ENCODE measurements around the gene GNAQ.
A peak's percentile ranks its signal among the peaks of the same experiment; 100 is the strongest.

GNAQ gene

GRCh38 chr9:78030553-78031443 lies 813 bp downstream of the GNAQ start:
- peak; percentile 76 for DNase-seq (ENCODE audit: low read depth)
- H3K36me3 ChIP-seq (ENCODE audit: control insufficient read depth, insufficient read depth, low read length, severe bottlenecking) = no peaks in the 10 kb centered on the region
- H3K4me1 ChIP-seq (ENCODE audit: control insufficient read depth, insufficient read depth, low read length) = peaks cover 44% of the 10 kb centered on the region
- no peaks in the 10 kb centered on the region for H3K27me3 ChIP-seq (replicated peaks; ENCODE audit: control insufficient read depth, insufficient read depth, low read length)
- H3K9me3 ChIP-seq (ENCODE audit: control insufficient read depth, low read length) = no peaks in the 10 kb centered on the region
- H3K4me3 ChIP-seq (ENCODE audit: low read length) = peak overlapping the region; percentile 92
- H3K9ac ChIP-seq (ENCODE audit: low read length) = peak overlapping the region; percentile 90

- Histone ChIP-seq H3K4me1 (ENCODE audit: control insufficient read depth, insufficient read depth, low read length) (peaks cover 47% of the 10 kb centered on the region), H3K27me3 (replicated peaks; ENCODE audit: control insufficient read depth, insufficient read depth, low read length) (no peaks in the 10 kb centered on the region), H3K9ac (ENCODE audit: low read length) (peak overlapping the region; percentile 90), H3K9me3 (ENCODE audit: control insufficient read depth, low read length) (no peaks in the 10 kb centered on the region), H3K4me3 (ENCODE audit: low read length) (peak overlapping the region; percentile 92), H3K36me3 (ENCODE audit: control insufficient read depth, insufficient read depth, low read length, severe bottlenecking) (no peaks in the 10 kb centered on the region)
- DNase-seq (ENCODE audit: low read depth) = peak; percentile 51
Measured at GRCh38 chr9:78030296-78030552, 1.4 kb downstream of the GNAQ start.

DNA sequence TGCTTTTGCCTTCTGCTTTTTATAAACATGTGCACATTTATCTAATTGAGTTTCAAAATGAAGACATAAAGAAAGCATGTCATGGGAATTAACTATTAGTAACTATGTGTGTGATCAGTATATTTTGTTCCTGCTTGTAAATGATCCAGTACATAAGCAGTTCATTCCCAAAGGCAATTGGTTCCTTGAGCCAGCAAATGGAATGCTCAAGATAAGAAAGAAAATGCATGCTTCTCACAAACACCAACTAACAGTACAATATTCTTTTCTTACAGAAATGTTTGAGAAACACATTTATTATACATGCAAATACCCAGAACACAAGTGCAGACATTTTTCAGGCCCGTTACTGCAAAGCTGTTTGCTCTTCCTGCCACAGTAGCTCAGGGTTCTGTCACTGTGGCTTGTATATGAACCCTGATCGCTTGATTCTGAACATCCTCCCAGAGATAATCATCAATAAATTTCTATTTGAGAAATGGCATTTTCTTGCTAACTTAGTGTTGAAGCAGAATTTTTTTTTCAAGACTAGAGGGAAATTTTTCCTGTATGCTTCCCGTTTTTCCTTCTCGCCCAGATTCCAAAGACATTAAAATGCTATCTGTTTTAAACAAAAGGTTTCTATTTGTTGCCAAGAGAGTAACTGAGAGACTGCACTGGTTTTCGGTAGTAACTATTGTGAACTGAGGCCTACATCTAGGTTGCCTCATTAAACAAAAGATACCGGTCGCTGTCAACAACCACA lies 1.9 kb downstream of the GNAQ start:
- Histone ChIP-seq H3K27me3 (replicated peaks; ENCODE audit: control insufficient read depth, insufficient read depth, low read length) (no peaks in the 10 kb centered on the region), H3K4me1 (ENCODE audit: control insufficient read depth, insufficient read depth, low read length) (peaks cover 48% of the 10 kb centered on the region), H3K4me3 (ENCODE audit: low read length) (peak overlapping the region; percentile 92), H3K9ac (ENCODE audit: low read length) (peak overlapping the region; percentile 90), H3K36me3 (ENCODE audit: control insufficient read depth, insufficient read depth, low read length, severe bottlenecking) (no peaks in the 10 kb centered on the region), H3K9me3 (ENCODE audit: control insufficient read depth, low read length) (no peaks in the 10 kb centered on the region)
- peak; percentile 65 for DNase-seq (ENCODE audit: low read depth)

GRCh38 chr9:78028926-78029325 lies 2.7 kb downstream of the GNAQ start:
- no peaks in the 10 kb centered on the region for H3K36me3 ChIP-seq (ENCODE audit: control insufficient read depth, insufficient read depth, low read length, severe bottlenecking)
- DNase-seq (ENCODE audit: low read depth) = no peak

DNA sequence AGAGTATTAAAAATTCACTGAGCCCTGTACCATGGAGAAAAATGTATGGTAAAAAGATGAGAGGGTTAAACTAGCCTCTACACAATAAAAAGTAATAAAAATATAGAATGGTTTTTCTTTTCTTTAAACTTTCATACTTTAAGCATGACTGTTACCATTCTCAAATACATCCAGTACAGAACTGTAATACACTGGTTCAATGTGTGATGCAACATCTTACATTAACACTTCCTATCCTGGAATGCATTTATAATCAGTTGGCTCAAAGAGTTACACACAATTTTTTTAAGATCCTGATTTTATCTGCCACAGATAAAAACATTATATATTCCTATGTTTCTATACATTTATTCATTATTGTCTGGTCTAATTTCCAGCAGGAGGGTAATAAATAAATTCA lies 4.7 kb downstream of the GNAQ start:
- H3K9ac ChIP-seq (ENCODE audit: low read length) = no peak overlapping the region
- DNase-seq (ENCODE audit: low read depth) = peak; percentile 70
- H3K4me3 ChIP-seq (ENCODE audit: low read length) = peak overlapping the region; percentile 67
- H3K27me3 ChIP-seq (replicated peaks; ENCODE audit: control insufficient read depth, insufficient read depth, low read length) = no peaks in the 10 kb centered on the region
- no peaks in the 10 kb centered on the region for H3K36me3 ChIP-seq (ENCODE audit: control insufficient read depth, insufficient read depth, low read length, severe bottlenecking)
- H3K4me1 ChIP-seq (ENCODE audit: control insufficient read depth, insufficient read depth, low read length) = peaks cover 52% of the 10 kb centered on the region
- H3K9me3 ChIP-seq (ENCODE audit: control insufficient read depth, low read length) = no peaks in the 10 kb centered on the region

More at GRCh38 chr9:78028926-78029325, 2.7 kb downstream of the GNAQ start:
- Histone ChIP-seq H3K4me1 (ENCODE audit: control insufficient read depth, insufficient read depth, low read length) (peaks cover 48% of the 10 kb centered on the region), H3K27me3 (replicated peaks; ENCODE audit: control insufficient read depth, insufficient read depth, low read length) (no peaks in the 10 kb centered on the region), H3K9ac (ENCODE audit: low read length) (peak overlapping the region; percentile 90), H3K4me3 (ENCODE audit: low read length) (peak overlapping the region; percentile 92), H3K9me3 (ENCODE audit: control insufficient read depth, low read length) (no peaks in the 10 kb centered on the region)

- no peaks in the 10 kb centered on the region for H3K9me3 ChIP-seq (ENCODE audit: control insufficient read depth, low read length)
- H3K27me3 ChIP-seq (replicated peaks; ENCODE audit: control insufficient read depth, insufficient read depth, low read length) = no peaks in the 10 kb centered on the region
- DNase-seq (ENCODE audit: low read depth) = peak; percentile 53
- no peaks in the 10 kb centered on the region for H3K36me3 ChIP-seq (ENCODE audit: control insufficient read depth, insufficient read depth, low read length, severe bottlenecking)
- peak overlapping the region; percentile 25 for H3K9ac ChIP-seq (ENCODE audit: low read length)
- H3K4me3 ChIP-seq (ENCODE audit: low read length) = peak overlapping the region; percentile 67
- H3K4me1 ChIP-seq (ENCODE audit: control insufficient read depth, insufficient read depth, low read length) = peaks cover 52% of the 10 kb centered on the region
Measured at GRCh38 chr9:78026416-78026815, 5.2 kb downstream of the GNAQ start.

DNA sequence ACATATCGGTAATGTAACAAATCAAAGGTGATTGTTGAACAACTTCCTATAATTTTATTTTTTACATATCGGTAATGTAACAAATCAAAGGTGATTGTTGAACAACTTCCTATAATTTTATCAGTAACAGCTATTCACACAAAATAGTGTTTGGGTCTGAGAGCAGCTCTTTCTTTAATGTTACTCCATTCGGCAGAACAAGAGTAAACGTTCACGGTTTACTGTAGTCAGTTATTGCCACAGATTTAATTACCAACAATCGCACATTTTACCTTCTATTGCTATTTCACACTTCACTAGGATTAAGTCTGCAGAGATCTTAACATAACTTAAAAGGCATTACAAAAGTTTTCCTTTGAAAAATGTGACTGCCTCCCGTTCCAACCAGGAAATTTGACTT lies 6.4 kb downstream of the GNAQ start:
- Histone ChIP-seq H3K4me1 (ENCODE audit: control insufficient read depth, insufficient read depth, low read length) (peaks cover 52% of the 10 kb centered on the region), H3K36me3 (ENCODE audit: control insufficient read depth, insufficient read depth, low read length, severe bottlenecking) (no peaks in the 10 kb centered on the region), H3K4me3 (ENCODE audit: low read length) (no peak overlapping the region), H3K27me3 (replicated peaks; ENCODE audit: control insufficient read depth, insufficient read depth, low read length) (no peaks in the 10 kb centered on the region), H3K9ac (ENCODE audit: low read length) (no peak overlapping the region), H3K9me3 (ENCODE audit: control insufficient read depth, low read length) (no peaks in the 10 kb centered on the region)
- DNase-seq (ENCODE audit: low read depth) = no peak

- Histone ChIP-seq H3K4me3 (ENCODE audit: low read length) (peak overlapping the region; percentile 4), H3K9me3 (ENCODE audit: control insufficient read depth, low read length) (no peaks in the 10 kb centered on the region), H3K27me3 (replicated peaks; ENCODE audit: control insufficient read depth, insufficient read depth, low read length) (no peaks in the 10 kb centered on the region), H3K4me1 (ENCODE audit: control insufficient read depth, insufficient read depth, low read length) (peaks cover 33% of the 10 kb centered on the region), H3K36me3 (ENCODE audit: control insufficient read depth, insufficient read depth, low read length, severe bottlenecking) (no peaks in the 10 kb centered on the region), H3K9ac (ENCODE audit: low read length) (no peak overlapping the region)
- DNase-seq (ENCODE audit: low read depth) = peak; percentile 81
Measured at GRCh38 chr9:78023003-78023741, 8.4 kb downstream of the GNAQ start.

DNA sequence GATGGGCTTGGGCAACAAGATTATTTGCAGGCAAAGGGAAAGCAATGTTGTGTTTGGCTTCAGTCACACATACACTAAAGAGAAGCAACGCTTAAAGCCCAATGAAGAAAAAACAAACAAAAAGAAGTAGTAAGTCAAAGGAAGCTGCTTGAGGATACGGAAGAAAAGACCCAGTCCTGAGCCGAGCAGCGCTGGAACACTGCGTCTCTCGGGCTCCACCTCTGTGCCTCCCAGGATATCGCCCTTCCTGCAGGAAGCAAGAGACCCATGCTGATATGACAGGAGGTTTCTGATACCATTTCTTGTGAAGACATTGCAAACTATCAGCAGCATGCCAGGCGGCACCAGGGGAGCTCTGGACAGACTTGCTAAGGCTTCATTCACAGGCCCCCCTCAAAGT lies 9.9 kb downstream of the GNAQ start:
- peak; percentile 30 for DNase-seq (ENCODE audit: low read depth)
- peaks cover 23% of the 10 kb centered on the region for H3K4me1 ChIP-seq (ENCODE audit: control insufficient read depth, insufficient read depth, low read length)
- H3K36me3 ChIP-seq (ENCODE audit: control insufficient read depth, insufficient read depth, low read length, severe bottlenecking) = no peaks in the 10 kb centered on the region
- H3K9me3 ChIP-seq (ENCODE audit: control insufficient read depth, low read length) = no peaks in the 10 kb centered on the region
- H3K9ac ChIP-seq (ENCODE audit: low read length) = no peak overlapping the region
- H3K4me3 ChIP-seq (ENCODE audit: low read length) = no peak overlapping the region
- no peaks in the 10 kb centered on the region for H3K27me3 ChIP-seq (replicated peaks; ENCODE audit: control insufficient read depth, insufficient read depth, low read length)

- H3K36me3 ChIP-seq (ENCODE audit: control insufficient read depth, insufficient read depth, low read length, severe bottlenecking) = no peaks in the 10 kb centered on the region
- H3K27me3 ChIP-seq (replicated peaks; ENCODE audit: control insufficient read depth, insufficient read depth, low read length) = no peaks in the 10 kb centered on the region
- no peak for DNase-seq (ENCODE audit: low read depth)
- H3K9me3 ChIP-seq (ENCODE audit: control insufficient read depth, low read length) = no peaks in the 10 kb centered on the region
- no peak overlapping the region for H3K4me3 ChIP-seq (ENCODE audit: low read length)
- H3K9ac ChIP-seq (ENCODE audit: low read length) = no peak overlapping the region
- peaks cover 5% of the 10 kb centered on the region for H3K4me1 ChIP-seq (ENCODE audit: control insufficient read depth, insufficient read depth, low read length)
Measured at GRCh38 chr9:78017190-78017693, 14.4 kb downstream of the GNAQ start.

GRCh38 chr9:78015241-78015640 lies 16.4 kb downstream of the GNAQ start:
- no peak for DNase-seq (ENCODE audit: low read depth)
- no peak overlapping the region for H3K9ac ChIP-seq (ENCODE audit: low read length)
- no peaks in the 10 kb centered on the region for H3K36me3 ChIP-seq (ENCODE audit: control insufficient read depth, insufficient read depth, low read length, severe bottlenecking)
- H3K9me3 ChIP-seq (ENCODE audit: control insufficient read depth, low read length) = no peaks in the 10 kb centered on the region
- H3K4me3 ChIP-seq (ENCODE audit: low read length) = no peak overlapping the region
- H3K4me1 ChIP-seq (ENCODE audit: control insufficient read depth, insufficient read depth, low read length) = peaks cover 18% of the 10 kb centered on the region
- H3K27me3 ChIP-seq (replicated peaks; ENCODE audit: control insufficient read depth, insufficient read depth, low read length) = no peaks in the 10 kb centered on the region
